GM23248 (cell line): ENCODE measurements around the gene FSTL3. TPM values are rescaled to one million over a fixed set of nuclear protein-coding genes. Genes with fewer than 3 reads are reported as not detected.
"Not testable (repeated sequence)": the region's sequence is repeated elsewhere in the genome, so short reads cannot be mapped to it uniquely, and the experiment has no call there.

Experiments
- DNase-seq: peaks from one replicate; pipeline ENCODE4 v3.0.0-alpha.2; 2015
- H2AFZ ChIP-seq: fragments of 200-600 bp; sonication (generic); 2 replicates; pipeline ENCODE4 v1.6.1; 2016; ENCODE audit warnings: antibody characterized with exemption
- H3F3A ChIP-seq: fragments of 200-600 bp; sonication (generic); 2 replicates; pipeline ENCODE4 v1.6.1; 2016; ENCODE audit warnings: mild to moderate bottlenecking, antibody characterized with exemption, mixed run types; ENCODE audit not compliant: insufficient read depth
- H3K27ac ChIP-seq: fragments of 200-600 bp; sonication (generic); 2 replicates; pipeline ENCODE4 v1.5.1; 2016; ENCODE audit warnings: mild to moderate bottlenecking
- H3K27me3 ChIP-seq: fragments of 200-600 bp; sonication (generic); replicated peaks from 2 replicates; pipeline ENCODE4 v1.6.1; 2016; ENCODE audit warnings: mild to moderate bottlenecking; ENCODE audit not compliant: insufficient read depth
- H3K36me3 ChIP-seq: fragments of 200-600 bp; sonication (generic); 2 replicates; pipeline ENCODE4 v1.6.1; 2016; ENCODE audit warnings: low read depth, mild to moderate bottlenecking
- H3K4me1 ChIP-seq: fragments of 200-600 bp; sonication (generic); 2 replicates; pipeline ENCODE4 v1.6.1; 2016; ENCODE audit warnings: mild to moderate bottlenecking; ENCODE audit not compliant: insufficient read depth
- H3K4me2 ChIP-seq: fragments of 200-600 bp; sonication (generic); one replicate; pipeline ENCODE4 v1.6.1; 2016; ENCODE audit warnings: mild to moderate bottlenecking; ENCODE audit not compliant: unreplicated experiment
- H3K4me3 ChIP-seq: fragments of 200-600 bp; sonication (generic); 2 replicates; pipeline ENCODE4 v1.5.1; 2016; ENCODE audit warnings: mild to moderate bottlenecking
- H3K79me2 ChIP-seq: fragments of 200-600 bp; sonication (generic); 2 replicates; pipeline ENCODE4 v1.6.1; 2016; ENCODE audit warnings: mild to moderate bottlenecking; ENCODE audit not compliant: insufficient read depth
- H3K9ac ChIP-seq: fragments of 200-600 bp; sonication (generic); 2 replicates; pipeline ENCODE4 v1.6.1; 2016; ENCODE audit warnings: mild to moderate bottlenecking
- H3K9me2 ChIP-seq: fragments of 200-600 bp; sonication (generic); 2 replicates; pipeline ENCODE4 v1.6.1; 2016; ENCODE audit warnings: mixed run types, mild to moderate bottlenecking, moderate library complexity; ENCODE audit not compliant: insufficient read depth
- H3K9me3 ChIP-seq: fragments of 200-600 bp; sonication (generic); one replicate; pipeline ENCODE4 v1.6.1; 2017; ENCODE audit warnings: low read depth
- H4K20me1 ChIP-seq: fragments of 200-600 bp; sonication (generic); 2 replicates; pipeline ENCODE4 v1.6.0; 2016; ENCODE audit not compliant: insufficient read depth
- EZH2 ChIP-seq: fragments of 200-600 bp; sonication (generic); IDR thresholded peaks from 2 replicates; pipeline ENCODE4 v1.6.1; 2018; ENCODE audit warnings: antibody characterized with exemption, mild to moderate bottlenecking; ENCODE audit not compliant: insufficient read depth, poor library complexity, severe bottlenecking
- EZH2phosphoT487 ChIP-seq: fragments of 200-600 bp; sonication (generic); IDR thresholded peaks from 2 replicates; pipeline ENCODE4 v1.6.1; 2018; ENCODE audit warnings: antibody characterized with exemption, moderate library complexity, mild to moderate bottlenecking, low read depth; ENCODE audit not compliant: insufficient read depth
- WGBS, 2 experiments: methylation state at CpG; one replicate each; pipeline ENCODE4 v1.1.6; 2015 to 2017; ENCODE audit warnings: low lambda C conversion rate in 2 of 2, low coverage in 1 of 2; ENCODE audit errors: missing lambda C conversion rate in 2 of 2; 5-methylcytosine and 5-hydroxymethylcytosine counted together
- in situ Hi-C: fragments of 300-500 bp; cut with MboI; formaldehyde crosslinking; loops from 2 replicates; pipeline ENCODE4 v1.15.0; 2020
- polyA plus RNA-seq: library from polyadenylated mRNA; unstranded; fragments of >200 nt; fragmentation: Nextera tagmentation; extraction: Ambion mirVana; gene quantifications from 2 replicates; pipeline ENCODE4 v1.2.1, GENCODE V29; 2016
- total RNA-seq: library from RNA; depleted of rRNA; stranded (reverse); fragments of >200 nt; shearing (Covaris generic); gene quantifications from 2 replicates; pipeline ENCODE4 v1.2.3, GENCODE V29; 2014

The FSTL3 gene
- total and polyA plus RNA-seq, 2 experiments from 2014 or later: 41.4 to 100 TPM

DNA sequence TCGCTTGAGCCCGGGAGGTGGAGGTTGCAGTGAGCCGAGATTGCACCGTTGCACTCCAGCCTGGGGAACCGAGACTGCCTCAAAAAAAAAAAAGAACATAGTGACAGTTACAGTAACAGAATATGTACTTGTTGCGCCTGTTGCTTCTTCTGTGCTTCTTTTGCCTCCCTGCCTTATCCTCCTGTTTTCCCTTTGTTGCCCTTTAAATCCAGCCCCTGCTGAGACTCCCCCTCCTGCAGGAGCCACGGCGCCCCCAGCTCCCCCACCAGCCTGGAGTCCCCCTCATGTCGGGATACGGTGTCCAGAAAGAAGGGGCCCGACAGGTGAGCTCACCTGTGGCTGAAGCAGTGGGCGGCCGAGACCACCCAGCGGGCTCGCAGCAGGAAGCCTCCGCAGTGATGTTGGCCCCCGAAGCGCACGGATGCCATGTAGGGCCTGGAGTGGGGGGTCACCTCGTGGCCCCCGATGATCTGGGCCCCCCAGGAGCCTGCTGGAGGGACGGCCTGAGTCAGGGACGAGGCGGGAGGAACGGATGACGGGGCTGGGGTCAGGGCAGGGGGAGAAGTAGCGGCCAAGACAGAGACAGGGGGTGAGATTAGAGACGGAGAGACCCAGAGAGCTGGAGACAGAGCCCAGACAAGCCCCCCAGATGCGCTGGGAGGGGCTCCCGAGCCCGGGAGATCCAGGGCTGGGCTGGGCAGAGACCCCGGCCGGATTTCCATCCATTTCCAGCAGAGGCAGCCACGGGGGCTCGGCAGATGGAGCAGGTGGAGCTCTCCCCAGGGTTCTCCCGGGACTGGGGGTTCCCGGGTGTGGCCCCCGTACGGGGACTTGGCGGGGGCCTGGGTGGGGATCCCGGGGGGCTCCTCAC lies 18.5 kb downstream of the FSTL3 start:
- no peaks in the 10 kb centered on the region for H3K9me3 ChIP-seq
- H3K79me2 ChIP-seq: no peaks in the 10 kb centered on the region
- DNase-seq: no peak
- in situ Hi-C loops: no loop called here
- no peak overlapping the region for H3K9ac ChIP-seq
- no peak overlapping the region for H2AFZ ChIP-seq
- no peak overlapping the region for H3K27ac ChIP-seq
- TF ChIP-seq EZH2phosphoT487 (no peak), EZH2 (no peak)
- H4K20me1 ChIP-seq: no peaks in the 10 kb centered on the region
- no peaks in the 10 kb centered on the region for H3K36me3 ChIP-seq
- H3K4me2 ChIP-seq: no peak overlapping the region
- no peaks in the 10 kb centered on the region for H3F3A ChIP-seq
- H3K4me3 ChIP-seq: no peak overlapping the region
- no peaks in the 10 kb centered on the region for H3K27me3 ChIP-seq
- H3K4me1 ChIP-seq: no peaks in the 10 kb centered on the region
- H3K9me2 ChIP-seq: no peaks in the 10 kb centered on the region
- 28 to 35% methylated on average over 14 to 37 of the region's 41 CpGs for WGBS, 2 experiments

DNA sequence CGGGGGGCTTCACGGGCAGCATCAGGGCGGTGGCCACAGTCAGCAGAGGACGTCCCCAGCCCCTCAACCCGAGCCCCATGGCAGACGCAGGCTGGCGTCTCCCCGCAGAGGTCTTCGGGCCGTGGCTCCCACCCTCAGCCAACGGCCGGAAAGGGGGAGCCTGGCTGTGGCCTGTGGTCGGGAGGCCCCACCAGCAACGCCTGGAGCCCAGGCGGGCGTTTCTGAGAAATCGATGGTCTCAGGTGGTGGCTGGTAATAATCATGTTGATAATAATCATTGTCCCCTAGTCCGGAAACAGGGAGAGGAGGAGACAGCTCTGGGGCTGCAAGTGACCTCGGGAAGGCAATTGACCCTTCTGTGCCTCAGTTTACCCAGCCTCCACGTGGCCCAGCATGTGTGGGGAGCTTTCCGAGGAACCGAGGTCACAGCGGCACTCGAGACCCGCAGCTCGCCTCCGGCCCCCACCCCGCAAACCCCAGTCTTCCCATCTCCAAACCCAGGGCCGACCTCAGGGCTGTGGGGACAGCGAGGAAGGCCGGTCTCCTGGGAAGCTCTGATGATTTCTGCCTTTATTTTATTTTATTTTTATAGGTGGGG lies 19.3 kb downstream of the FSTL3 start, which contains the start of gene PRSS57:
PRSS57 (minus strand) TSS at position 101 of the 598 bp plus-strand sequence; CDS start at position 79, 22 bp downstream.
- Histone ChIP-seq H3K27ac (no peak within 1 kb of the TSS), H2AFZ (no peak within 1 kb of the TSS), H3K9me3 (no peaks in the 10 kb centered on the region), H3K36me3 (no peaks in the 10 kb centered on the region), H3F3A (no peaks in the 10 kb centered on the region), H4K20me1 (no peaks in the 10 kb centered on the region), H3K79me2 (no peaks in the 10 kb centered on the region), H3K4me2 (no peak within 1 kb of the TSS), H3K4me1 (no peaks in the 10 kb centered on the region), H3K9ac (no peak within 1 kb of the TSS), H3K9me2 (no peaks in the 10 kb centered on the region), H3K4me3 (no peak within 1 kb of the TSS), H3K27me3 (no peaks in the 10 kb centered on the region)
- WGBS, 2 experiments: 62 to 77% methylated on average over 21 to 31 of the region's 31 CpGs
- in situ Hi-C loops: no loop called here
- TF ChIP-seq EZH2 (no peak), EZH2phosphoT487 (no peak)
- no peak for DNase-seq

DNA sequence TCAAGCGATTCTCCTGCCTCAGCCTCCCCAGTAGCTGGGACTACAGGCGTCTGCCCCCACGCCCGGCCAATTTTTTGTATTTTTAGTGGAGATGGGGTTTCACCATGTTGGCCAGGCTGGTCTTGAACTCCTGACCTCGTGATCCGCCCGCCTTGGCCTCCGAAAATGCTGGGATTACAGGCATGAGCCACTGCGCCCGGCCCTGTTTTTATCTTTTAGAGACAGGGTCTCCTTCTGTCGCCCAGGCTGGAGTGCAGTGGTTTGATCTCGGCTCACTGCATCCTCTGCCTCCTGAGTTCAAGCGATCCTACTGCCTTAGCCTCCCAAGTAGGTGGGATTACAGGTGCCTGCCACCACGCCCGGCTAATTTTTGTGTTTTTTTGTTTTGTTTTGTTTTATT lies 22.3 kb downstream of the FSTL3 start:
- H3K36me3 ChIP-seq, H4K20me1 ChIP-seq, H2AFZ ChIP-seq, H3K27me3 ChIP-seq, H3K4me1 ChIP-seq, H3K27ac ChIP-seq, H3K9me3 ChIP-seq, H3K9me2 ChIP-seq, DNase-seq, H3K4me3 ChIP-seq, H3K9ac ChIP-seq, H3K4me2 ChIP-seq, H3K79me2 ChIP-seq, H3F3A ChIP-seq, in situ Hi-C loops: not testable (repeated sequence)
- WGBS, 2 experiments: 77 to 81% methylated on average over 13 to 15 of the region's 15 CpGs

DNA sequence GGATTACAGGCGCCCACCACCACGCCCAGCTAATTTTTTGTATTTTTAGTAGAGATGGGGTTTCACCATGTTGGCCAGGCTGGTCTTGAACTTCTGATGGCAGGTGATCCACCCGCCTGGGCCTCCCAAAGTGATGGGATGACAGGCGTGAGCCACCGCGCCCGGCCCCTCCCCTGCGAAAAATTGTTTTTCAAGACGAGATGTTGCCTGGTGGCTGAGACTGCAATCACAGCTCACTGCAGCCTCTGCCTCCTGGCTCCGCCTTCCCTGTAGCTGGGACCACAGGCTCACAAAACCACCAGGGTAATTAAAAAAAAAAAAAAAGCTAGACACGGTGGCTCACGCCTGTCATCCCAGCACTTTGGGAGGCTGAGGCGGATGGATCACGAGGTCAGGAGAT lies 23.7 kb downstream of the FSTL3 start:
- H3K27ac ChIP-seq, H3K36me3 ChIP-seq, DNase-seq, H3K9ac ChIP-seq, H3K9me3 ChIP-seq, H3K4me2 ChIP-seq, H3K4me3 ChIP-seq, H3K4me1 ChIP-seq, in situ Hi-C loops, H3K27me3 ChIP-seq, H2AFZ ChIP-seq, H3K9me2 ChIP-seq, H3K79me2 ChIP-seq, H4K20me1 ChIP-seq, H3F3A ChIP-seq: not testable (repeated sequence)
- WGBS, 2 experiments: 69 to 70% methylated on average over 10 to 14 of the region's 14 CpGs

DNA sequence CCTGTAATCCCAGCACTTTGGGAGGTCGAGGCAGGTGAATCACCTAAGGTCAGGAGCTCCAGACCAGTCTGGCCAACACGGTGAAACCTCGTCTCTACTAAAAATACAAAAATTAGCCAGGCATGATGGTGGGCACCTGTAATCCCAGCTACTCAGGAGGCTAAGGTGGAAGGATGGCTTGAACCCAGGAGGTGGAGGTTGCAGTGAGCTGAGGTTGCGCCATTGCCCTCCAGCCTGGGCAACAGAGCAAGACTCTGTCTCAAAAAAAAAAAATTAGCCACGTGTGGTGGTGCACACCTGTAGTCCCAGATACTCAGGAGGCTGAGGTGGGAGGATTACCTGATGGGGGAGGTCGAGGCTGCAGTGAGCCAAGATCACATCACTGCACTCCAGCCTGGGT lies 26.7 kb downstream of the FSTL3 start:
- in situ Hi-C loops, H3K9me3 ChIP-seq, H3K4me3 ChIP-seq, H3K9ac ChIP-seq, H3K4me1 ChIP-seq, DNase-seq, H3K4me2 ChIP-seq, H3K9me2 ChIP-seq, H4K20me1 ChIP-seq, H3K27me3 ChIP-seq, H3K79me2 ChIP-seq, H3K27ac ChIP-seq, H3F3A ChIP-seq, H3K36me3 ChIP-seq, H2AFZ ChIP-seq: not testable (repeated sequence)
- 64 to 73% methylated on average over 6 of the region's 6 CpGs for WGBS, 2 experiments
